Measurements from ENCODE around the gene IFNAR1.

- TF ChIP-seq CTCF (IDR thresholded peaks at IDR 0.05; ENCODE audit: low read length) = no peak
- TF ChIP-seq EZH2 (IDR thresholded peaks at IDR 0.05; ENCODE audit: borderline replicate concordance, low read length) = no peak
Observed at GRCh38 chr21:33364830-33365229, 40.1 kb downstream of the IFNAR1 start.

Measured in OCI-LY1 (cell line).